Loucy (cell line): ENCODE results near the gene UGT1A9.
"Not testable (repeated sequence)": the region's sequence is repeated elsewhere in the genome, so short reads cannot be mapped to it uniquely, and the experiment has no call there.

ENCODE experiments used
- H2AFZ ChIP-seq: fragments of 200-600 bp; sonication (generic); 2 replicates; pipeline ENCODE4 v1.6.0; 2016; ENCODE audit warnings: antibody characterized with exemption, mild to moderate bottlenecking, low read length, moderate library complexity
- H3F3A ChIP-seq: fragments of 200-600 bp; 2 replicates; pipeline ENCODE4 v1.6.0; 2016; ENCODE audit warnings: antibody characterized with exemption, low read depth, mild to moderate bottlenecking
- H3K27me3 ChIP-seq: fragments of 200-600 bp; sonication (generic); 2 replicates; pipeline ENCODE4 v1.6.1; 2014; ENCODE audit warnings: low read length, mild to moderate bottlenecking; ENCODE audit not compliant: insufficient read depth, poor library complexity, severe bottlenecking
- H3K36me3 ChIP-seq: fragments of 200-600 bp; sonication (generic); 2 replicates; pipeline ENCODE4 v1.6.1; 2016; ENCODE audit warnings: low read length; ENCODE audit not compliant: insufficient read depth
- H3K4me1 ChIP-seq: fragments of 200-600 bp; sonication (generic); 2 replicates; pipeline ENCODE4 v1.5.1; 2014; ENCODE audit warnings: low read length, mild to moderate bottlenecking; ENCODE audit not compliant: insufficient read depth, poor library complexity, severe bottlenecking
- H3K4me2 ChIP-seq: fragments of 200-600 bp; sonication (generic); 2 replicates; pipeline ENCODE4 v1.6.0; 2014; ENCODE audit warnings: antibody characterized with exemption, low read length, low read depth, mild to moderate bottlenecking; ENCODE audit not compliant: poor library complexity, severe bottlenecking
- H3K4me3 ChIP-seq: fragments of 200-600 bp; sonication (generic); 2 replicates; pipeline ENCODE4 v1.5.1; 2014; ENCODE audit warnings: low read length, mild to moderate bottlenecking, mixed read lengths; ENCODE audit not compliant: poor library complexity, severe bottlenecking
- H3K79me2 ChIP-seq: fragments of 200-600 bp; sonication (generic); 2 replicates; pipeline ENCODE4 v1.6.1; 2014; ENCODE audit warnings: low read length; ENCODE audit not compliant: insufficient read depth
- H3K9ac ChIP-seq: fragments of 200-600 bp; sonication (generic); 2 replicates; pipeline ENCODE4 v1.6.0; 2014; ENCODE audit warnings: mild to moderate bottlenecking, low read depth, low read length, moderate library complexity; ENCODE audit not compliant: poor library complexity, severe bottlenecking
- H3K9me2 ChIP-seq: fragments of 200-600 bp; sonication (generic); replicated peaks from 2 replicates; pipeline ENCODE4 v1.6.1; 2016; ENCODE audit warnings: low read depth, low read length, mixed read lengths
- H3K9me3 ChIP-seq: fragments of 200-600 bp; sonication (generic); 2 replicates; pipeline ENCODE4 v1.6.1; 2014; ENCODE audit warnings: mild to moderate bottlenecking, antibody characterized with exemption, low read length, low read depth; ENCODE audit not compliant: insufficient read depth
- H4K20me1 ChIP-seq: fragments of 200-600 bp; sonication (generic); 2 replicates; pipeline ENCODE4 v1.6.0; 2014; ENCODE audit warnings: antibody characterized with exemption, low read length, mild to moderate bottlenecking; ENCODE audit not compliant: insufficient read depth, poor library complexity, severe bottlenecking
- EZH2phosphoT487 ChIP-seq: fragments of 200-600 bp; IDR thresholded peaks from 2 replicates; pipeline ENCODE4 v1.6.1; 2018; ENCODE audit warnings: antibody characterized with exemption, mild to moderate bottlenecking, moderate library complexity, borderline replicate concordance
- TF ChIP-seq, protein P1 (sequence below): fragments of 200-600 bp; sonication (generic); conservative IDR thresholded peaks from 2 replicates; pipeline ENCODE4 v1.5.1; 2014; ENCODE audit warnings: mild to moderate bottlenecking, antibody characterized with exemption, low read length

Gene UGT1A9

DNA sequence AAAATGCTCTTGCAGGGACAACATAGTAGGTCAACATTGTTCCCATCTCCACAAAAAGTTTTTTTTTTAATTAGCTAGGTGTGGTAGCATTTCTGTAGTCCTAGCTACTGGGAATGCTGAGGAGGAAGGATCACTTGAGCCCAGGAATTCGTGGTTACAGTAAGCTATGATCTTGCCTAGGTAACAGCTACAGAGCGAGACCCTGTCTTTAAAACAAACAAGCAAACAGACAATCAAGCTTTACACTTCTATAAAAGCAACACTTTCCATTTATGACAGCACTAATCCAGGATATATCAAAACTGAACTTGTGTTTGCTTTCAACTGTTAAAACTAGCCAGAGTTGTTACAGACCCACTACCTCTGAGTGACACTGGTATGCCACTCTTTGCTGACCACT, 69.2 kb downstream of the UGT1A9 start:
- H3K4me1 ChIP-seq = no peaks in the 10 kb centered on the region

GRCh38 chr2:233743464-233744259, 72.0 kb downstream of the UGT1A9 start:
- H3K4me1 ChIP-seq = no peaks in the 10 kb centered on the region
- no peak overlapping the region for H3K4me3 ChIP-seq
- H3K36me3 ChIP-seq = no peaks in the 10 kb centered on the region
- no peaks in the 10 kb centered on the region for H4K20me1 ChIP-seq
- H3F3A ChIP-seq = no peaks in the 10 kb centered on the region
- H3K27me3 ChIP-seq = no peaks in the 10 kb centered on the region
- no peak overlapping the region for H3K4me2 ChIP-seq
- no peak overlapping the region for H2AFZ ChIP-seq
- TF ChIP-seq EZH2phosphoT487 = no peak
- TF ChIP-seq, protein P1, sequence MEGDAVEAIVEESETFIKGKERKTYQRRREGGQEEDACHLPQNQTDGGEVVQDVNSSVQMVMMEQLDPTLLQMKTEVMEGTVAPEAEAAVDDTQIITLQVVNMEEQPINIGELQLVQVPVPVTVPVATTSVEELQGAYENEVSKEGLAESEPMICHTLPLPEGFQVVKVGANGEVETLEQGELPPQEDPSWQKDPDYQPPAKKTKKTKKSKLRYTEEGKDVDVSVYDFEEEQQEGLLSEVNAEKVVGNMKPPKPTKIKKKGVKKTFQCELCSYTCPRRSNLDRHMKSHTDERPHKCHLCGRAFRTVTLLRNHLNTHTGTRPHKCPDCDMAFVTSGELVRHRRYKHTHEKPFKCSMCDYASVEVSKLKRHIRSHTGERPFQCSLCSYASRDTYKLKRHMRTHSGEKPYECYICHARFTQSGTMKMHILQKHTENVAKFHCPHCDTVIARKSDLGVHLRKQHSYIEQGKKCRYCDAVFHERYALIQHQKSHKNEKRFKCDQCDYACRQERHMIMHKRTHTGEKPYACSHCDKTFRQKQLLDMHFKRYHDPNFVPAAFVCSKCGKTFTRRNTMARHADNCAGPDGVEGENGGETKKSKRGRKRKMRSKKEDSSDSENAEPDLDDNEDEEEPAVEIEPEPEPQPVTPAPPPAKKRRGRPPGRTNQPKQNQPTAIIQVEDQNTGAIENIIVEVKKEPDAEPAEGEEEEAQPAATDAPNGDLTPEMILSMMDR = no peak
- no peak overlapping the region for H3K9ac ChIP-seq
- no peaks in the 10 kb centered on the region for H3K9me2 ChIP-seq
- no peaks in the 10 kb centered on the region for H3K9me3 ChIP-seq
- no peaks in the 10 kb centered on the region for H3K79me2 ChIP-seq

More for the DNA sequence above, 69.2 kb downstream of the UGT1A9 start:
- Histone ChIP-seq H3K4me3 (no peak overlapping the region), H3F3A (no peaks in the 10 kb centered on the region), H3K9ac (no peak overlapping the region), H2AFZ (no peak overlapping the region), H3K36me3 (no peaks in the 10 kb centered on the region), H4K20me1 (no peaks in the 10 kb centered on the region), H3K27me3 (no peaks in the 10 kb centered on the region), H3K9me2 (no peaks in the 10 kb centered on the region), H3K79me2 (no peaks in the 10 kb centered on the region), H3K4me2 (no peak overlapping the region), H3K9me3 (no peaks in the 10 kb centered on the region)
- TF ChIP-seq, protein P1 = no peak
- no peak for TF ChIP-seq EZH2phosphoT487

DNA sequence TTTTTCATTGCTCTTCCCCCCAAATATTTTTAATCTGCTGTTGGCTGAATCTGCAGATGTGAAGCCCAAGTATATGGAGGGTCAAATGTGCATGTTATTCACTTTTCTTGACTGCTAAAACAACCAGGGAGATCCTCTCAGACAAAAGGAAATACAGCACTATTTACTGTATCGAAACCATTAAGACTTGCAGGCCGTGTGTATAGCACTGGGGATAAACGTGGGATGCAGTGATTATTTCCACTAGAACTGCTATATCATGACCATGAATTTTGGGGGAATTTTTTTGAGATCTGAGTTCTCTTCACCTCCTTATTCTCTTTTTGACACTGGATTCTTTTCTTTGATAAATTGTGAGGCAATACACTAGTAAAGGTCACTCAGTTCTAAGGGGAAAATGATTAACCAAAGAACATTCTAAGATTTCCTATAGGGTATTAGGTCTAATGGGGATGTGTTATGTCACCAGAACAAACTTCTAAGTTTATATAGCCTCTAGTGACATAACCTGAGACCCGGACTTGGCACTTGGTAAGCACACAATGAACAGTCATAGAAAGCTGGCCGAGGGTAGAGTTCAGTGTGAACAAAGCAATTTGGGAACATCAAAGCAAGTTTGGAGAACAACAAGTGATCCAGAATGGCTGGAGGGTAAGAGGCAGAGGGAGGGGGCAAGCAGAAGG, 73.5 kb downstream of the UGT1A9 start:
- Histone ChIP-seq H3K9me3 (no peaks in the 10 kb centered on the region), H3K27me3 (no peaks in the 10 kb centered on the region), H4K20me1 (no peaks in the 10 kb centered on the region), H3K9ac (no peak overlapping the region), H3K4me2 (no peak overlapping the region), H3K36me3 (no peaks in the 10 kb centered on the region), H3K4me3 (no peak overlapping the region), H3F3A (no peaks in the 10 kb centered on the region), H3K9me2 (no peaks in the 10 kb centered on the region), H2AFZ (no peak overlapping the region), H3K4me1 (no peaks in the 10 kb centered on the region), H3K79me2 (no peaks in the 10 kb centered on the region)
- TF ChIP-seq EZH2phosphoT487 = no peak
- TF ChIP-seq, protein P1 = no peak

DNA sequence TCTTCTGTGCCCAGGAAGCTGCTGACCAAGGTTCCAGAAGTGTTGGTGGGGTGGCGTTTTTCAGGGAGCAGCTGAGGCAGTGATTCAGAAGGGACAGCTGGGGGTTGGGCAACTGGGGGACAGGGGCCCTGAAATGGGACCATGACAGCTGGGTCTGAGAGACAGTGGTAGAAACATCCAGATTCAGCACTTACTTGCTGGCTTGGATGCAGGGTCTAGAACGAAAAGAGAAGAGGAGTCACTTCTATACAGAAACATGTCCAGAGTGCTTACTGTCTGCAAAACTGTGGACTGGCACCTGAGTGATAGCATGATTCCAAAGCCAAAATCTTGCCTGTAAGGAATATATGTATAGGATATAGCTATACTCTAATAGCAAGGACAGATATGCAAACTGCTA, 74.1 kb downstream of the UGT1A9 start:
- H3K9ac ChIP-seq, H3K9me2 ChIP-seq, H3K9me3 ChIP-seq, H3K36me3 ChIP-seq, H3K4me2 ChIP-seq, H3K27me3 ChIP-seq, H3F3A ChIP-seq, H2AFZ ChIP-seq, H3K4me3 ChIP-seq, H4K20me1 ChIP-seq, H3K79me2 ChIP-seq, H3K4me1 ChIP-seq: not testable (repeated sequence)
